HCT116 (cell line): Measurements from ENCODE around the gene DYDC2. TPM values are rescaled to one million over a fixed set of nuclear protein-coding genes. Genes with fewer than 3 reads are reported as not detected.

Experiments used
- ATAC-seq: fragments of 200-7000 bp; cut with Tn5 transposase; 2 replicates; pipeline ENCODE4 v1.9.1; 2020; ENCODE audit warnings: mild to moderate bottlenecking, moderate library complexity
- BruUV-seq: library from RNA; stranded (reverse); fragments of 400-500 nt; replicated peaks from 2 replicates; lab custom pipeline; 2021; lab: Mats Ljungman, UMichigan
- CTCF ChIA-PET: fragments of 300-600 bp; sonication (Branson Sonifier 250); formaldehyde crosslinking; loops from one replicate; lab custom pipeline; 2021; ENCODE audit warnings: antibody characterized with exemption; lab: Charles Lee
- POLR2A ChIA-PET: fragments of 300-600, 350-600 bp; sonication (Branson Sonifier 250); formaldehyde crosslinking; loops from one replicate; lab custom pipeline; 2021; ENCODE audit warnings: antibody characterized with exemption; lab: Charles Lee
- RAD21 ChIA-PET, 2 experiments: fragments of 300-600 bp; sonication (Branson Sonifier 250); formaldehyde crosslinking; loops; one replicate each; lab custom pipeline; 2023; ENCODE audit warnings: low total read pairs in 2 of 2; ENCODE audit not compliant: uncharacterized antibody in 2 of 2, unreplicated experiment in 2 of 2, low non-redundant PET in 1 of 2; lab: Charles Lee
- DNase-seq: peaks from one replicate; pipeline ENCODE4 v3.0.0-alpha.2; 2010; ENCODE audit warnings: low read depth, low spot score
- H2AFZ ChIP-seq: fragments of 200-600 bp; shearing (Covaris generic), sonication (generic); 2 replicates; pipeline ENCODE4 v1.6.1; 2017; ENCODE audit warnings: low read depth, mixed run types, mixed read lengths, antibody characterized with exemption, low read length; ENCODE audit not compliant: poor library complexity, severe bottlenecking
- H3K27ac ChIP-seq: 2 replicates; pipeline ENCODE4 v1.5.1; 2012; ENCODE audit warnings: low read depth, low read length
- H3K27me3 ChIP-seq: fragments of 200-600 bp; sonication (generic); 2 replicates; pipeline ENCODE4 v1.6.1; 2016; ENCODE audit warnings: mixed run types, low read length, mixed read lengths; ENCODE audit not compliant: insufficient read depth
- H3K36me3 ChIP-seq, 2 experiments: fragments of 200-500 bp in 1 of 2; fragments of 200-600 bp in 1 of 2; sonication (Bioruptor generic) in 1 of 2; sonication (generic) in 1 of 2; 2 replicates each; pipeline versions ENCODE4 v1.5.1 to v1.6.1; 2014 to 2016; ENCODE audit warnings: low read length in 2 of 2, inconsistent platforms in 1 of 2, mixed read lengths in 1 of 2, mixed run types in 1 of 2; ENCODE audit not compliant: insufficient read depth in 2 of 2, control insufficient read depth in 1 of 2
- H3K4me1 ChIP-seq, 2 experiments: fragments of 200-600 bp in 1 of 2; sonication (generic) in 1 of 2; 2 replicates each; pipeline versions ENCODE4 v1.5.1 to v1.6.1; 2012 to 2017; ENCODE audit warnings: low read length in 2 of 2, inconsistent platforms in 1 of 2, mild to moderate bottlenecking in 1 of 2, mixed read lengths in 1 of 2, mixed run types in 1 of 2, moderate library complexity in 1 of 2; ENCODE audit not compliant: insufficient read depth in 2 of 2, control insufficient read depth in 1 of 2
- H3K4me2 ChIP-seq: fragments of 200-600 bp; sonication (generic); 2 replicates; pipeline ENCODE4 v1.6.1; 2017; ENCODE audit warnings: mixed run types, low read length, mixed read lengths
- H3K4me3 ChIP-seq, 2 experiments: fragments of 200-600 bp in 1 of 2; sonication (generic) in 1 of 2; replicated peaks in 1 of 2; 2 replicates each; pipeline ENCODE4 v1.5.1; 2011 to 2016; ENCODE audit warnings: low read length in 2 of 2, control low read depth in 1 of 2, low read depth in 1 of 2, mild to moderate bottlenecking in 1 of 2, mixed read lengths in 1 of 2, mixed run types in 1 of 2
- H3K79me2 ChIP-seq: fragments of 200-600 bp; sonication (generic); 2 replicates; pipeline ENCODE4 v1.6.1; 2017; ENCODE audit warnings: mild to moderate bottlenecking, mixed run types, low read length, moderate library complexity, mixed read lengths; ENCODE audit not compliant: insufficient read depth
- H3K9ac ChIP-seq: fragments of 200-600 bp; sonication (generic); 2 replicates; pipeline ENCODE4 v1.6.1; 2016; ENCODE audit warnings: low read length, mixed read lengths
- H3K9me2 ChIP-seq: fragments of 200-600 bp; sonication (generic), shearing (Covaris generic); 2 replicates; pipeline ENCODE4 v1.6.1; 2017; ENCODE audit warnings: mixed run types, mild to moderate bottlenecking, moderate library complexity; ENCODE audit not compliant: insufficient read depth
- H3K9me3 ChIP-seq, 2 experiments: fragments of 200-500 bp in 1 of 2; fragments of 200-600 bp in 1 of 2; sonication (Bioruptor generic) in 1 of 2; sonication (generic) in 1 of 2; 2 replicates each; pipeline ENCODE4 v1.6.1; 2014 to 2017; ENCODE audit warnings: low read length in 2 of 2, mixed read lengths in 2 of 2, inconsistent platforms in 1 of 2, low read depth in 1 of 2, mild to moderate bottlenecking in 1 of 2, mixed run types in 1 of 2, moderate library complexity in 1 of 2; ENCODE audit not compliant: control insufficient read depth in 1 of 2, insufficient read depth in 1 of 2
- H4K20me1 ChIP-seq: fragments of 200-600 bp; sonication (generic), shearing (Covaris generic); 2 replicates; pipeline ENCODE4 v1.6.1; 2017; ENCODE audit warnings: mixed run types, mild to moderate bottlenecking, moderate library complexity; ENCODE audit not compliant: insufficient read depth
- CBX3 ChIP-seq: IDR thresholded peaks from 2 replicates; pipeline ENCODE4 v1.6.1; 2012; ENCODE audit warnings: low read depth
- CEBPB ChIP-seq: IDR thresholded peaks from 2 replicates; pipeline ENCODE4 v1.6.1; 2012; ENCODE audit warnings: low read depth
- EGR1 ChIP-seq: IDR thresholded peaks from 2 replicates; pipeline ENCODE4 v1.6.1; 2012; ENCODE audit warnings: low read depth
- ELF1 ChIP-seq: IDR thresholded peaks from 2 replicates; pipeline ENCODE4 v1.6.1; 2012; ENCODE audit warnings: low read depth, borderline replicate concordance
- EZH2 ChIP-seq: fragments of 200-600 bp; sonication (generic); IDR thresholded peaks from 2 replicates; pipeline ENCODE4 v1.6.1; 2017; ENCODE audit warnings: antibody characterized with exemption, mixed run types
- FOSL1 ChIP-seq: IDR thresholded peaks from 2 replicates; pipeline ENCODE4 v1.6.1; 2012; ENCODE audit warnings: low read depth
- POLR2AphosphoS5 ChIP-seq: IDR thresholded peaks from 2 replicates; pipeline ENCODE4 v1.6.1; 2011; ENCODE audit warnings: mild to moderate bottlenecking, low read depth, low read length, moderate library complexity
- RAD21 ChIP-seq: IDR thresholded peaks from 2 replicates; pipeline ENCODE4 v1.6.1; 2012; ENCODE audit warnings: low read depth, mild to moderate bottlenecking
- SIN3A ChIP-seq: IDR thresholded peaks from 2 replicates; pipeline ENCODE4 v1.6.1; 2012; ENCODE audit warnings: low read depth
- SRF ChIP-seq: IDR thresholded peaks from 2 replicates; pipeline ENCODE4 v1.6.1; 2012; ENCODE audit warnings: low read depth
- TCF7L2 ChIP-seq: IDR thresholded peaks from 2 replicates; pipeline ENCODE4 v1.7.0; 2011; ENCODE audit warnings: borderline replicate concordance, inconsistent platforms; ENCODE audit not compliant: insufficient read depth, insufficient read length; ENCODE audit errors: extremely low read depth
- YY1 ChIP-seq: IDR thresholded peaks from 2 replicates; pipeline ENCODE4 v1.6.1; 2011; ENCODE audit warnings: low read length, low read depth, moderate library complexity, mild to moderate bottlenecking; ENCODE audit not compliant: insufficient replicate concordance; ENCODE audit errors: extremely low read depth
- ZFX ChIP-seq: fragments of 450-650 bp; IDR thresholded peaks from 2 replicates; pipeline ENCODE4 v1.6.1; 2017
- ZNF274 ChIP-seq: fragments of 200-500 bp; sonication (Bioruptor generic); IDR thresholded peaks from 2 replicates; pipeline ENCODE4 v1.6.1; 2014; ENCODE audit warnings: mild to moderate bottlenecking, low read depth, low read length, inconsistent platforms
- intact Hi-C: fragments of 100-400 bp; cut with micrococcal nuclease; formaldehyde crosslinking; loops from 2 replicates; pipeline ENCODE4 v1.10.0; 2022
- total RNA-seq: library from RNA; stranded (reverse); gene quantifications from one replicate; pipeline ENCODE4 v1.2.1, GENCODE V29; 2021; ENCODE audit not compliant: unreplicated experiment
- TF ChIP-seq, protein P1 (sequence below): IDR thresholded peaks from 2 replicates; pipeline ENCODE4 v1.6.1; 2012
- TF ChIP-seq, protein P2 (sequence below), 3 experiments: fragments of 200-600 bp in 1 of 3; sonication (generic) in 1 of 3; IDR thresholded peaks in 2 of 3; conservative IDR thresholded peaks in 1 of 3; 2 replicates each; pipeline ENCODE4 v1.5.1; 2012 to 2017; ENCODE audit warnings: low read depth in 2 of 3, low read length in 2 of 3, antibody characterized with exemption in 1 of 3, borderline replicate concordance in 1 of 3, control low read depth in 1 of 3, mild to moderate bottlenecking in 1 of 3, mixed read lengths in 1 of 3, mixed run types in 1 of 3, moderate library complexity in 1 of 3; ENCODE audit not compliant: insufficient read depth in 1 of 3
- TF ChIP-seq, protein P3 (sequence below): IDR thresholded peaks from 2 replicates; pipeline ENCODE4 v1.6.1; 2012
- TF ChIP-seq, protein P4 (sequence below): IDR thresholded peaks from 2 replicates; pipeline ENCODE4 v1.6.1; 2011; ENCODE audit warnings: mild to moderate bottlenecking, low read length, moderate library complexity; ENCODE audit not compliant: insufficient replicate concordance; ENCODE audit errors: extremely low read depth

DYDC2 gene
- total RNA-seq, 1 experiment from 2014 or later = not detected

DNA sequence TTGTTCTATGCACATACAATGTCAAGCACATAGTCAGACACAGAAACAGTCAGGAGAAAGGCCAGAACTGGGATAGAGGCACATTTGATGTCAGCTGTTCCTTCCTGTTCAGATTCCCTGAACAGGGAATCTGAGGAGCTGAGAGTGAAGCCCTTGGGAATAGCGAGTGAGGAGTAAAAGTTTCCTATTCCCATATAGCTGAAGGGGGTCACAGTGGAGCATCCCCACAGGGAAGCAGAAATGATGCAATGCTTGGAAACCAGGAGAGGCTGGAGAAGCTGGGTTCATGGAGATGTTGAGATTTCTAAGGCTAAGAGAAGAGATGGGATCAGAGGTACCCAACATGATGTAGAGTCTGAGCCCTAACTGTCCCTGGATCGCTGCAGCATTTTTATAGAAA, 40.4 kb downstream of the DYDC2 start:
- H3K4me2 ChIP-seq = no peak overlapping the region
- POLR2A ChIA-PET = no interaction called here
- no peak overlapping the region for H2AFZ ChIP-seq
- no peaks in the 10 kb centered on the region for H3K27me3 ChIP-seq
- no peaks in the 10 kb centered on the region for H3K36me3 ChIP-seq
- no peak overlapping the region for H3K9ac ChIP-seq
- no peaks in the 10 kb centered on the region for H3K9me3 ChIP-seq
- no peak overlapping the region for H3K27ac ChIP-seq
- no peak overlapping the region for H3K4me3 ChIP-seq
- no peak for ATAC-seq
- TF ChIP-seq EGR1 = no peak
- no peak for TF ChIP-seq CEBPB
- TF ChIP-seq EZH2 = no peak
- TF ChIP-seq ELF1 = no peak
- TF ChIP-seq, protein P1, sequence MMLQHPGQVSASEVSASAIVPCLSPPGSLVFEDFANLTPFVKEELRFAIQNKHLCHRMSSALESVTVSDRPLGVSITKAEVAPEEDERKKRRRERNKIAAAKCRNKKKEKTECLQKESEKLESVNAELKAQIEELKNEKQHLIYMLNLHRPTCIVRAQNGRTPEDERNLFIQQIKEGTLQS = no peak
- TF ChIP-seq ZFX = no peak
- TF ChIP-seq TCF7L2 = no peak
- TF ChIP-seq CBX3 = no peak
- TF ChIP-seq, protein P2, sequence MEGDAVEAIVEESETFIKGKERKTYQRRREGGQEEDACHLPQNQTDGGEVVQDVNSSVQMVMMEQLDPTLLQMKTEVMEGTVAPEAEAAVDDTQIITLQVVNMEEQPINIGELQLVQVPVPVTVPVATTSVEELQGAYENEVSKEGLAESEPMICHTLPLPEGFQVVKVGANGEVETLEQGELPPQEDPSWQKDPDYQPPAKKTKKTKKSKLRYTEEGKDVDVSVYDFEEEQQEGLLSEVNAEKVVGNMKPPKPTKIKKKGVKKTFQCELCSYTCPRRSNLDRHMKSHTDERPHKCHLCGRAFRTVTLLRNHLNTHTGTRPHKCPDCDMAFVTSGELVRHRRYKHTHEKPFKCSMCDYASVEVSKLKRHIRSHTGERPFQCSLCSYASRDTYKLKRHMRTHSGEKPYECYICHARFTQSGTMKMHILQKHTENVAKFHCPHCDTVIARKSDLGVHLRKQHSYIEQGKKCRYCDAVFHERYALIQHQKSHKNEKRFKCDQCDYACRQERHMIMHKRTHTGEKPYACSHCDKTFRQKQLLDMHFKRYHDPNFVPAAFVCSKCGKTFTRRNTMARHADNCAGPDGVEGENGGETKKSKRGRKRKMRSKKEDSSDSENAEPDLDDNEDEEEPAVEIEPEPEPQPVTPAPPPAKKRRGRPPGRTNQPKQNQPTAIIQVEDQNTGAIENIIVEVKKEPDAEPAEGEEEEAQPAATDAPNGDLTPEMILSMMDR (IDR thresholded peaks at IDR 0.05 in 2 of 3, conservative IDR thresholded peaks at IDR 0.05 in 1 of 3; ENCODE audit: borderline replicate concordance in 1 of 3, insufficient read depth in 1 of 3, low read depth in 2 of 3, low read length in 2 of 3) = no peak
- TF ChIP-seq, protein P3, sequence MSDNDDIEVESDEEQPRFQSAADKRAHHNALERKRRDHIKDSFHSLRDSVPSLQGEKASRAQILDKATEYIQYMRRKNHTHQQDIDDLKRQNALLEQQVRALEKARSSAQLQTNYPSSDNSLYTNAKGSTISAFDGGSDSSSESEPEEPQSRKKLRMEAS = no peak
- no peak for TF ChIP-seq SIN3A
- TF ChIP-seq, protein P4, sequence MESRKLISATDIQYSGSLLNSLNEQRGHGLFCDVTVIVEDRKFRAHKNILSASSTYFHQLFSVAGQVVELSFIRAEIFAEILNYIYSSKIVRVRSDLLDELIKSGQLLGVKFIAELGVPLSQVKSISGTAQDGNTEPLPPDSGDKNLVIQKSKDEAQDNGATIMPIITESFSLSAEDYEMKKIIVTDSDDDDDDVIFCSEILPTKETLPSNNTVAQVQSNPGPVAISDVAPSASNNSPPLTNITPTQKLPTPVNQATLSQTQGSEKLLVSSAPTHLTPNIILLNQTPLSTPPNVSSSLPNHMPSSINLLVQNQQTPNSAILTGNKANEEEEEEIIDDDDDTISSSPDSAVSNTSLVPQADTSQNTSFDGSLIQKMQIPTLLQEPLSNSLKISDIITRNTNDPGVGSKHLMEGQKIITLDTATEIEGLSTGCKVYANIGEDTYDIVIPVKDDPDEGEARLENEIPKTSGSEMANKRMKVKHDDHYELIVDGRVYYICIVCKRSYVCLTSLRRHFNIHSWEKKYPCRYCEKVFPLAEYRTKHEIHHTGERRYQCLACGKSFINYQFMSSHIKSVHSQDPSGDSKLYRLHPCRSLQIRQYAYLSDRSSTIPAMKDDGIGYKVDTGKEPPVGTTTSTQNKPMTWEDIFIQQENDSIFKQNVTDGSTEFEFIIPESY = no peak
- no peak for TF ChIP-seq POLR2AphosphoS5
- no peak for TF ChIP-seq YY1
- TF ChIP-seq SRF = no peak
- TF ChIP-seq RAD21 = no peak
- TF ChIP-seq ZNF274 = no peak
- TF ChIP-seq FOSL1 = no peak
- TF ChIP-seq, all 23 proteins: peak for 0
- H3K9me2 ChIP-seq = no peaks in the 10 kb centered on the region
- intact Hi-C loops = no loop called here
- DNase-seq = no peak
- no TSS peak for BruUV-seq
- H3K79me2 ChIP-seq = no peaks in the 10 kb centered on the region
- H4K20me1 ChIP-seq = no peaks in the 10 kb centered on the region
- no peaks in the 10 kb centered on the region for H3K4me1 ChIP-seq
- ChIA-PET CTCF (interaction anchor here (0.7 kb wide), 1 partner anchor 26 kb away, joined by 5 read pairs; no protein-coding TSS in a partner anchor), RAD21 (no interaction called here)
